Skeletal muscle satellite cell (primary cell): ENCODE measurements around the gene OR52E1.

Source experiments
- H3K27me3 ChIP-seq: 2 replicates; pipeline ENCODE4 v1.7.0; 2013; ENCODE audit warnings: low read length; ENCODE audit not compliant: control insufficient read depth, insufficient read depth
- H3K36me3 ChIP-seq: 2 replicates; pipeline ENCODE4 v1.7.0; 2013; ENCODE audit warnings: mild to moderate bottlenecking, control low read depth, low read length; ENCODE audit not compliant: insufficient read depth
- H3K4me1 ChIP-seq: 2 replicates; pipeline ENCODE4 v1.7.0; 2013; ENCODE audit warnings: low read length; ENCODE audit not compliant: control insufficient read depth, insufficient read depth
- H3K4me2 ChIP-seq: 2 replicates; pipeline ENCODE4 v1.7.0; 2013; ENCODE audit warnings: mild to moderate bottlenecking, low read length
- H3K4me3 ChIP-seq: 2 replicates; pipeline ENCODE4 v1.7.0; 2013; ENCODE audit warnings: low read length
- H3K9ac ChIP-seq: 2 replicates; pipeline ENCODE4 v1.7.0; 2013; ENCODE audit warnings: mild to moderate bottlenecking, low read depth, low read length, moderate library complexity
- H3K9me3 ChIP-seq: replicated peaks from 2 replicates; pipeline ENCODE4 v1.7.0; 2013; ENCODE audit warnings: mild to moderate bottlenecking, control low read depth, low read length

Gene OR52E1

DNA sequence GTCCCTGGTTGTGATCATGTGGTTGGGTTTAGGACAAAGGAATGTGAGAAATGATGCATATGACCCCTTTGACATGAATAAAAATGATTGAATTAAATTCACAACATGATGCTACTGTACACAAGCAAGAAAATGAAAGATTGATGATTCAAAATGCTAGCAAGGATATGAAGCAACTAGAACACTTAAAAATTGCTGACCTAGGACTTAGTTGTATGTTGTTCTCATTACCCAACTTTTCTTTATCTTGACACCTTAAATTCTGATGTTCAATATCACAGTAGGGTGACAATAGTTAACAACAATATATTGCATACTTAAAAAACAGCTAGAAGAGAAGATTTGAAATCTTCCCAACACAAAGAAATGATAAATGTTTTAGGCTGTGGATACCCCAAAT lies 48.2 kb downstream of the OR52E1 start:
- no peak overlapping the region for H3K4me3 ChIP-seq
- H3K9me3 ChIP-seq, result no peaks in the 10 kb centered on the region
- no peaks in the 10 kb centered on the region for H3K36me3 ChIP-seq
- H3K4me2 ChIP-seq, result no peak overlapping the region
- no peaks in the 10 kb centered on the region for H3K27me3 ChIP-seq
- H3K4me1 ChIP-seq, result no peaks in the 10 kb centered on the region
- no peak overlapping the region for H3K9ac ChIP-seq

DNA sequence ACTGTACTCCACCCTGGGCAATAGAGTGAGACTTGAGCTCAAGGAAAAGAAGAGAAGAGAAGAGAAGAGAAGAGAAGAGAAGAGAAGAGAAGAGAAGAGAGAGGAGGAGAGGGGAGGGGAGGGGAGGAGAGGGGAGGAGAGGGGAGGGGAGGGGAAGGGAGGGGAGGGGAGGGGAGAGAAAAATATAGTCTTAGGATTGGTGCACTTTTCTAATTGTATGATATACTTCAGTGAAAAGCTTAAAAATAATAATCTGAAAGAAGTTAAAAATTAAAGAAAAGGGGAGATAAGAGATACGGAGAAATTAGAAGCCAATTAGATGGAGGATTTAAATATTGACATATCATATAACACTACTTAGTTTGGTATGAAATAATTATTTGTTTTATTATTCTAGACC lies 49.5 kb downstream of the OR52E1 start:
- no peaks in the 10 kb centered on the region for H3K27me3 ChIP-seq
- H3K4me3 ChIP-seq, result no peak overlapping the region
- no peaks in the 10 kb centered on the region for H3K9me3 ChIP-seq
- no peak overlapping the region for H3K4me2 ChIP-seq
- no peaks in the 10 kb centered on the region for H3K36me3 ChIP-seq
- H3K4me1 ChIP-seq, result no peaks in the 10 kb centered on the region
- no peak overlapping the region for H3K9ac ChIP-seq
